PC-3 (cell line): ENCODE measurements around the gene CHIT1. TPM values are rescaled to one million over a fixed set of nuclear protein-coding genes. Genes with fewer than 3 reads are reported as not detected.

ENCODE experiments used
- ATAC-seq: fragments of 200-7000 bp; cut with Tn5 transposase; 2 replicates; pipeline ENCODE4 v1.9.1; 2020; ENCODE audit warnings: mild to moderate bottlenecking, moderate library complexity
- BruUV-seq: library from RNA; stranded (reverse); fragments of 400-500 nt; replicated peaks from 2 replicates; lab custom pipeline; 2021; lab: Mats Ljungman, UMichigan
- CTCF ChIA-PET: fragments of 300-600 bp; sonication (Branson Sonifier 250); formaldehyde crosslinking; loops from one replicate; lab custom pipeline; 2022; ENCODE audit warnings: antibody characterized with exemption; lab: Charles Lee
- POLR2A ChIA-PET: fragments of 300-600 bp; sonication (Branson Sonifier 250); formaldehyde crosslinking; loops from one replicate; lab custom pipeline; 2022; ENCODE audit warnings: antibody characterized with exemption; ENCODE audit not compliant: unreplicated experiment; lab: Charles Lee
- DNase-seq: peaks from one replicate; pipeline ENCODE4 v3.0.0-alpha.2; 2015
- H2AFZ ChIP-seq: fragments of 300-600 bp; sonication (generic); 2 replicates; pipeline ENCODE4 v1.6.0; 2016; ENCODE audit warnings: antibody characterized with exemption, low read length
- H3F3A ChIP-seq: fragments of 300-600 bp; sonication (generic); one replicate; pipeline ENCODE4 v1.6.0; 2017; ENCODE audit warnings: antibody characterized with exemption, low read length, control low read depth, mild to moderate bottlenecking; ENCODE audit not compliant: unreplicated experiment
- H3K27ac ChIP-seq: fragments of 300-600 bp; sonication (generic); 2 replicates; pipeline ENCODE4 v1.5.1; 2016; ENCODE audit warnings: mild to moderate bottlenecking, low read length
- H3K27me3 ChIP-seq: fragments of 300-600 bp; sonication (generic); 2 replicates; pipeline ENCODE4 v1.6.1; 2016; ENCODE audit warnings: low read length, mixed read lengths
- H3K36me3 ChIP-seq: fragments of 300-600 bp; sonication (generic); 2 replicates; pipeline ENCODE4 v1.6.1; 2016; ENCODE audit warnings: low read depth, mixed run types, low read length, mixed read lengths
- H3K4me1 ChIP-seq: fragments of 300-600 bp; sonication (generic); 2 replicates; pipeline ENCODE4 v1.5.1; 2016; ENCODE audit warnings: low read length; ENCODE audit not compliant: insufficient read depth
- H3K4me2 ChIP-seq: fragments of 300-600 bp; sonication (generic); 2 replicates; pipeline ENCODE4 v1.6.0; 2016; ENCODE audit warnings: low read length
- H3K4me3 ChIP-seq: fragments of 300-600 bp; sonication (generic); 2 replicates; pipeline ENCODE4 v1.5.1; 2016; ENCODE audit warnings: mild to moderate bottlenecking, low read length, mixed read lengths
- H3K79me2 ChIP-seq: fragments of 300-600 bp; sonication (generic); 2 replicates; pipeline ENCODE4 v1.6.1; 2017; ENCODE audit warnings: low read length, mixed read lengths
- H3K9ac ChIP-seq: fragments of 300-600 bp; sonication (generic); 2 replicates; pipeline ENCODE4 v1.6.0; 2016; ENCODE audit warnings: mild to moderate bottlenecking, low read length
- H3K9me2 ChIP-seq: fragments of 300-600 bp; sonication (generic); replicated peaks from 2 replicates; pipeline ENCODE4 v1.6.1; 2016; ENCODE audit warnings: mixed run types, low read length, mixed read lengths
- H3K9me3 ChIP-seq: fragments of 300-600 bp; sonication (generic); 2 replicates; pipeline ENCODE4 v1.6.1; 2016; ENCODE audit warnings: low read length, mixed read lengths
- H4K20me1 ChIP-seq: fragments of 300-600 bp; sonication (generic); 2 replicates; pipeline ENCODE4 v1.6.1; 2016; ENCODE audit warnings: low read length, mixed read lengths
- CTCF ChIP-seq: fragments of 300-600 bp; sonication (generic); conservative IDR thresholded peaks from 2 replicates; pipeline ENCODE4 v1.5.1; 2017; ENCODE audit warnings: antibody characterized with exemption, low read depth, mild to moderate bottlenecking, low read length
- EZH2 ChIP-seq: fragments of 300-600 bp; sonication (generic); IDR thresholded peaks from one replicate; pipeline ENCODE4 v1.6.1; 2017; ENCODE audit warnings: antibody characterized with exemption, mild to moderate bottlenecking, low read length; ENCODE audit not compliant: unreplicated experiment
- EZH2phosphoT487 ChIP-seq: fragments of 300-600 bp; sonication (generic); IDR thresholded peaks from 2 replicates; pipeline ENCODE4 v1.6.1; 2018; ENCODE audit warnings: mild to moderate bottlenecking, antibody characterized with exemption, low read length, borderline replicate concordance
- intact Hi-C: fragments of 100-400 bp; cut with micrococcal nuclease; formaldehyde crosslinking; loops from 2 replicates; pipeline ENCODE4 v1.9.0; 2023
- total RNA-seq: library from RNA; depleted of rRNA; stranded (reverse); fragments of >200 nt; gene quantifications from 2 replicates; pipeline ENCODE4 v1.2.3, GENCODE V29; 2014

Gene CHIT1
- total RNA-seq, 1 experiment from 2014 or later: not detected

- no peak overlapping the region for H3K27ac ChIP-seq
- H3K9ac ChIP-seq: no peak overlapping the region
- no peak overlapping the region for H3K4me3 ChIP-seq
- H3K27me3 ChIP-seq: peaks cover 10% of the 10 kb centered on the region; the same call in 1 of the 2 replicates
- no peaks in the 10 kb centered on the region for H3K36me3 ChIP-seq
- TF ChIP-seq EZH2 (no peak), CTCF (no peak), EZH2phosphoT487 (no peak)
- intact Hi-C loops: no loop called here
- CTCF ChIA-PET: no interaction called here
- no TSS peak for BruUV-seq
- no peaks in the 10 kb centered on the region for H3K4me1 ChIP-seq
- no peak overlapping the region for H3K4me2 ChIP-seq
- no peaks in the 10 kb centered on the region for H3K79me2 ChIP-seq
- no peak overlapping the region for H2AFZ ChIP-seq
- ATAC-seq (no peak), DNase-seq (no peak)
- no peaks in the 10 kb centered on the region for H3K9me3 ChIP-seq
- H3F3A ChIP-seq: no peaks in the 10 kb centered on the region
- POLR2A ChIA-PET: no interaction called here
- H4K20me1 ChIP-seq: no peaks in the 10 kb centered on the region
- H3K9me2 ChIP-seq: no peaks in the 10 kb centered on the region
These were observed 45.6 kb downstream of the CHIT1 start for GRCh38 chr1:203183828-203184227.

DNA sequence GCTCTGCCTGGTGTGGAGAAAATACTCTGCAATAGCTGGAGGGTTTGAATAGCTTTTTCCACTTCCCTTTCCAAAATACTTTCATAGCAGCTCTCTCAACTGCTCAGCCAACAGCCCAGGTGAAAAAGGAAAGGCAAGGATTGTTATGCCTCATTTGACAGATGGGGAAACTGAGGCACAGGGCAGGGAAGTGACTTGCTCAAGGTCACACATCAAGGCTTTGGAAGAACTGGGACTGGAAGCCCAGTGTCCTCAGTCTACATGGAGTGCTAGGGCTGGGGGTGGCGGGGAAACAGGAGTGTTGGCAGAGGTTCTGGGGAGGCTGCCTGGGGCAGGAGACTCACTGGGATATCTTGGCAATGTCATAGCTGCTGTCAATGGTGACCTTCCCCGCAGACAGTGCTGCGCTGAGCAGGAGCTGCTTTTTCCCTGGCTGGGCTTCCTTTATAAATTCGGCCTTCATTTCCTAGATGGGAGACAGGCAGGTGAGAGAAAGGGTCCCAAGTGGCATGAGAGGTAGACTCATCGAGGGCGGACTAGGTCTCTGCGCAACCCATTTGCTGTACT is 47.0 kb downstream of the CHIT1 start:
- intact Hi-C loops: no loop called here
- no peaks in the 10 kb centered on the region for H3F3A ChIP-seq
- H2AFZ ChIP-seq: no peak overlapping the region
- no peak overlapping the region for H3K9ac ChIP-seq
- H3K4me3 ChIP-seq: no peak overlapping the region
- H3K27me3 ChIP-seq: no peaks in the 10 kb centered on the region
- ChIA-PET POLR2A (no interaction called here), CTCF (interaction anchor here (0.7 kb wide), 1 partner anchor 141 kb away, joined by 4 read pairs; no protein-coding TSS in a partner anchor)
- DNase-seq: no peak
- H3K36me3 ChIP-seq: no peaks in the 10 kb centered on the region
- TF ChIP-seq EZH2phosphoT487: no peak
- TF ChIP-seq CTCF: no peak
- TF ChIP-seq EZH2: no peak
- no peak for ATAC-seq
- H3K9me2 ChIP-seq: no peaks in the 10 kb centered on the region
- peaks cover 6% of the 10 kb centered on the region for H3K4me1 ChIP-seq
- no TSS peak for BruUV-seq
- no peaks in the 10 kb centered on the region for H3K79me2 ChIP-seq
- no peaks in the 10 kb centered on the region for H3K9me3 ChIP-seq
- no peaks in the 10 kb centered on the region for H4K20me1 ChIP-seq
- H3K27ac ChIP-seq: no peak overlapping the region
- no peak overlapping the region for H3K4me2 ChIP-seq

- POLR2A ChIA-PET: no interaction called here
These were observed 47.7 kb downstream of the CHIT1 start for GRCh38 chr1:203181586-203182386.

More at GRCh38 chr1:203181586-203182386, 47.7 kb downstream of the CHIT1 start:
- H3K9me3 ChIP-seq: no peaks in the 10 kb centered on the region
- H3K36me3 ChIP-seq: no peaks in the 10 kb centered on the region
- H3K27me3 ChIP-seq: no peaks in the 10 kb centered on the region
- H4K20me1 ChIP-seq: no peaks in the 10 kb centered on the region
- H3F3A ChIP-seq: no peaks in the 10 kb centered on the region
- BruUV-seq: no TSS peak
- H3K27ac ChIP-seq: no peak overlapping the region
- intact Hi-C loops: no loop called here
- H3K4me2 ChIP-seq: no peak overlapping the region
- ATAC-seq (no peak), DNase-seq (no peak)
- H3K9ac ChIP-seq: no peak overlapping the region
- no peak overlapping the region for H3K4me3 ChIP-seq
- no peaks in the 10 kb centered on the region for H3K79me2 ChIP-seq
- H3K4me1 ChIP-seq: peaks cover 13% of the 10 kb centered on the region
- CTCF ChIA-PET: interaction anchor here (0.7 kb wide), 1 partner anchor 140 kb away, joined by 4 read pairs; no protein-coding TSS in a partner anchor
- TF ChIP-seq EZH2phosphoT487: no peak
- no peak for TF ChIP-seq CTCF
- no peak for TF ChIP-seq EZH2
- no peak overlapping the region for H2AFZ ChIP-seq
- H3K9me2 ChIP-seq: no peaks in the 10 kb centered on the region
